Activated effector memory CD4-positive, alpha-beta T cell treated with Interleukin-2 at 50 U/mL for 16 hours (primary cell): Measurements from ENCODE around the gene LGALS8.
"Not testable (repeated sequence)": the region's sequence is repeated elsewhere in the genome, so short reads cannot be mapped to it uniquely, and the experiment has no call there.

Experiments
- DNase-seq: peaks from one replicate; pipeline ENCODE4 v3.0.0-alpha.2; 2020

The LGALS8 gene

GRCh38 chr1:236523704-236524141, at the start of gene LGALS8:
Gene LGALS8, plus strand, starts transcription at chr1:236523982. Its CDS starts 2,089 bp downstream, at chr1:236526071.
- peak; percentile 79 for DNase-seq

GRCh38 chr1:236476019-236476418, 47.8 kb upstream of the LGALS8 start:
- no peak for DNase-seq

- DNase-seq: no peak
These were observed 42.9 kb upstream of the LGALS8 start for GRCh38 chr1:236480758-236481436.

GRCh38 chr1:236484310-236484971, 39.3 kb upstream of the LGALS8 start:
- no peak for DNase-seq

GRCh38 chr1:236486356-236487002, 37.3 kb upstream of the LGALS8 start:
- DNase-seq: no peak

- DNase-seq: not testable (repeated sequence)
These were observed 34.6 kb upstream of the LGALS8 start for GRCh38 chr1:236489161-236489560.

GRCh38 chr1:236489710-236490377, 33.9 kb upstream of the LGALS8 start:
- no peak for DNase-seq

GRCh38 chr1:236491469-236492136, 32.2 kb upstream of the LGALS8 start:
- no peak for DNase-seq

- DNase-seq: no peak
These were observed 31.4 kb upstream of the LGALS8 start for GRCh38 chr1:236492378-236492777.

GRCh38 chr1:236494082-236494481, 29.7 kb upstream of the LGALS8 start:
- no peak for DNase-seq

GRCh38 chr1:236494586-236495466, 29.0 kb upstream of the LGALS8 start:
- DNase-seq: no peak

GRCh38 chr1:236495467-236496112, 28.2 kb upstream of the LGALS8 start:
- DNase-seq: no peak

- DNase-seq: no peak
These were observed 25.9 kb upstream of the LGALS8 start for GRCh38 chr1:236497908-236498307.

- no peak for DNase-seq
These were observed 22.7 kb upstream of the LGALS8 start for GRCh38 chr1:236501093-236501492.

- no peak for DNase-seq
These were observed 21.2 kb upstream of the LGALS8 start for GRCh38 chr1:236502579-236502971.

- DNase-seq: no peak
These were observed 20.7 kb upstream of the LGALS8 start for GRCh38 chr1:236502972-236503639.

GRCh38 chr1:236504338-236504737, 19.4 kb upstream of the LGALS8 start:
- not testable (repeated sequence) for DNase-seq

- no peak for DNase-seq
These were observed 16.6 kb upstream of the LGALS8 start for GRCh38 chr1:236507022-236507700.

GRCh38 chr1:236508593-236509027, 15.2 kb upstream of the LGALS8 start:
- DNase-seq: no peak

- DNase-seq: no peak
These were observed 14.6 kb upstream of the LGALS8 start for GRCh38 chr1:236509203-236509602.
